Neuronal stem cell (in vitro differentiated cells): ENCODE data around the gene SMAD6.

Source experiments
- DNase-seq: peaks from one replicate; pipeline ENCODE4 v3.0.0-alpha.2; 2013; ENCODE audit warnings: low spot score
- H2AFZ ChIP-seq: one replicate; pipeline ENCODE4 v1.6.1; 2013; ENCODE audit warnings: mild to moderate bottlenecking, low read length, inconsistent platforms
- H2AK5ac ChIP-seq: 2 replicates; pipeline ENCODE4 v1.6.1; 2013; ENCODE audit warnings: low read depth, mild to moderate bottlenecking, inconsistent platforms, low read length, moderate library complexity, mixed read lengths
- H2BK120ac ChIP-seq: 2 replicates; pipeline ENCODE4 v1.6.1; 2013; ENCODE audit warnings: low read depth, mild to moderate bottlenecking, inconsistent platforms, low read length, moderate library complexity, mixed read lengths
- H2BK12ac ChIP-seq: one replicate; pipeline ENCODE4 v1.6.1; 2013; ENCODE audit warnings: low read length, inconsistent platforms
- H2BK15ac ChIP-seq: 2 replicates; pipeline ENCODE4 v1.6.1; 2013; ENCODE audit warnings: mild to moderate bottlenecking, low read length, inconsistent platforms, mixed read lengths
- H2BK5ac ChIP-seq: one replicate; pipeline ENCODE4 v1.6.1; 2013; ENCODE audit warnings: inconsistent platforms, mild to moderate bottlenecking, low read length, moderate library complexity
- H3K14ac ChIP-seq: one replicate; pipeline ENCODE4 v1.6.1; 2013; ENCODE audit warnings: low read length, inconsistent platforms
- H3K18ac ChIP-seq: 2 replicates; pipeline ENCODE4 v1.6.1; 2013; ENCODE audit warnings: low read length, inconsistent platforms
- H3K23ac ChIP-seq: 2 replicates; pipeline ENCODE4 v1.6.1; 2013; ENCODE audit warnings: low read depth, mild to moderate bottlenecking, mixed read lengths, low read length, inconsistent platforms; ENCODE audit not compliant: poor library complexity
- H3K27ac ChIP-seq: replicated peaks from 3 replicates; pipeline ENCODE4 v1.5.1; 2013; ENCODE audit warnings: low read length, inconsistent platforms
- H3K27me3 ChIP-seq, 3 experiments: 2 replicates each; pipeline ENCODE4 v1.6.1; 2013; ENCODE audit warnings: low read length in 3 of 3, mild to moderate bottlenecking in 2 of 3, inconsistent platforms in 1 of 3, low read depth in 1 of 3, mixed read lengths in 1 of 3, moderate library complexity in 1 of 3; ENCODE audit not compliant: control insufficient read depth in 3 of 3, insufficient read depth in 3 of 3
- H3K36me3 ChIP-seq, 2 donors: replicated peaks in 1 of 2; 2 replicates each; pipeline ENCODE4 v1.6.1; 2013; ENCODE audit warnings: low read length in 2 of 2; ENCODE audit not compliant: control insufficient read depth in 2 of 2, insufficient read depth in 2 of 2
- H3K4ac ChIP-seq: 2 replicates; pipeline ENCODE4 v1.6.1; 2013; ENCODE audit warnings: inconsistent platforms, mild to moderate bottlenecking, low read length, moderate library complexity
- H3K4me1 ChIP-seq, 2 donors: 1 replicate in 1 of 2; 2 replicates in 1 of 2; pipeline ENCODE4 v1.6.1; 2013; ENCODE audit warnings: low read length in 2 of 2, low read depth in 1 of 2; ENCODE audit not compliant: control insufficient read depth in 2 of 2, insufficient read depth in 1 of 2
- H3K4me2 ChIP-seq: one replicate; pipeline ENCODE4 v1.6.1; 2013; ENCODE audit warnings: mild to moderate bottlenecking, low read length, inconsistent platforms; ENCODE audit not compliant: insufficient read depth, poor library complexity, severe bottlenecking
- H3K4me3 ChIP-seq, 2 donors: 2 replicates each; pipeline ENCODE4 v1.5.1; 2013; ENCODE audit warnings: low read length in 2 of 2, mild to moderate bottlenecking in 2 of 2, inconsistent platforms in 1 of 2, moderate library complexity in 1 of 2
- H3K79me1 ChIP-seq: one replicate; pipeline ENCODE4 v1.6.1; 2013; ENCODE audit warnings: low read depth, mild to moderate bottlenecking, inconsistent platforms, low read length, moderate library complexity
- H3K9ac ChIP-seq: one replicate; pipeline ENCODE4 v1.6.1; 2013; ENCODE audit warnings: mild to moderate bottlenecking, low read depth, low read length, inconsistent platforms; ENCODE audit not compliant: poor library complexity
- H3K9me3 ChIP-seq, 2 donors: replicated peaks in 1 of 2; 2 replicates each; pipeline versions ENCODE3 to v1.6.1; 2013; ENCODE audit warnings: low read length in 2 of 2, mild to moderate bottlenecking in 2 of 2, inconsistent platforms in 1 of 2, low read depth in 1 of 2, mixed read lengths in 1 of 2, moderate library complexity in 1 of 2; ENCODE audit not compliant: control insufficient read depth in 2 of 2, insufficient read depth in 1 of 2
- H4K8ac ChIP-seq: one replicate; pipeline ENCODE4 v1.6.1; 2013; ENCODE audit warnings: low read depth, mild to moderate bottlenecking, inconsistent platforms, low read length, moderate library complexity
- H4K91ac ChIP-seq: one replicate; pipeline ENCODE4 v1.6.1; 2013; ENCODE audit warnings: low read length, low read depth, mild to moderate bottlenecking, inconsistent platforms; ENCODE audit not compliant: poor library complexity
- WGBS, 2 donors: extraction: QIAGEN DNeasy Blood & Tissue Kit; methylation state at CpG; one replicate each; pipeline ENCODE4 v1.1.7; 2013; ENCODE audit warnings: missing lambda C conversion rate in 2 of 2, mixed read lengths in 1 of 2; ENCODE audit not compliant: insufficient read length in 2 of 2, insufficient replicate concordance in 1 of 2; ENCODE audit errors: extremely low coverage in 2 of 2; 5-methylcytosine and 5-hydroxymethylcytosine counted together

The SMAD6 gene

GRCh38 chr15:66795851-66796250 lies 93.8 kb downstream of the SMAD6 start:
- no CpG with 5 or more reads among the region's 10 CpGs for WGBS, 2 donors
- H3K18ac ChIP-seq, result no peak overlapping the region

GRCh38 chr15:66796343-66796742 lies 94.3 kb downstream of the SMAD6 start:
- peaks cover 0 to 2% of the 10 kb centered on the region in 2 donors for H3K9me3 ChIP-seq

More at GRCh38 chr15:66795851-66796250, 93.8 kb downstream of the SMAD6 start:
- Histone ChIP-seq H2BK120ac (no peak overlapping the region), H3K9ac (no peak overlapping the region), H3K27me3 (no peaks in the 10 kb centered on the region), H3K9me3 (peaks cover 0 to 2% of the 10 kb centered on the region in 2 donors), H3K27ac (no peak overlapping the region), H2BK5ac (no peak overlapping the region), H3K4me1 (peaks cover 2 to 4% of the 10 kb centered on the region in 2 donors), H3K23ac (no peak overlapping the region), H2AK5ac (no peak overlapping the region), H4K8ac (no peak overlapping the region), H2BK15ac (no peak overlapping the region), H3K4me2 (no peak overlapping the region), H3K4me3 (no peak overlapping the region), H4K91ac (no peak overlapping the region), H2AFZ (no peak overlapping the region), H3K79me1 (no peaks in the 10 kb centered on the region), H3K4ac (no peak overlapping the region), H3K14ac (no peak overlapping the region), H3K36me3 (no peaks in the 10 kb centered on the region), H2BK12ac (no peak overlapping the region)
- DNase-seq, result no peak

GRCh38 chr15:66797921-66798320 lies 95.9 kb downstream of the SMAD6 start:
- H2BK5ac ChIP-seq, result no peak overlapping the region
- no peak overlapping the region for H3K18ac ChIP-seq
- no peak overlapping the region for H3K9ac ChIP-seq
- no CpG with 5 or more reads among the region's 7 CpGs for WGBS, 2 donors
- H3K79me1 ChIP-seq, result no peaks in the 10 kb centered on the region
- H4K91ac ChIP-seq, result no peak overlapping the region
- no peaks in the 10 kb centered on the region for H3K36me3 ChIP-seq
- no peak overlapping the region for H3K14ac ChIP-seq
- H2BK15ac ChIP-seq, result no peak overlapping the region
- H2AFZ ChIP-seq, result no peak overlapping the region
- H3K4me2 ChIP-seq, result no peak overlapping the region
- no peaks in the 10 kb centered on the region for H3K9me3 ChIP-seq
- H4K8ac ChIP-seq, result no peak overlapping the region
- DNase-seq, result no peak
- H2BK120ac ChIP-seq, result no peak overlapping the region
- H3K23ac ChIP-seq, result peak overlapping the region; percentile 3
- no peak overlapping the region for H2BK12ac ChIP-seq
- H2AK5ac ChIP-seq, result no peak overlapping the region
- no peak overlapping the region for H3K4ac ChIP-seq
- H3K27ac ChIP-seq, result no peak overlapping the region
- H3K27me3 ChIP-seq, result no peaks in the 10 kb centered on the region
- H3K4me3 ChIP-seq, result no peak overlapping the region
- H3K4me1 ChIP-seq, result peaks cover 11 to 13% of the 10 kb centered on the region in 2 donors

More at GRCh38 chr15:66796343-66796742, 94.3 kb downstream of the SMAD6 start:
- no peak overlapping the region for H3K14ac ChIP-seq
- no peak overlapping the region for H3K18ac ChIP-seq
- H2BK5ac ChIP-seq, result no peak overlapping the region
- peaks cover 2 to 4% of the 10 kb centered on the region in 2 donors for H3K4me1 ChIP-seq
- no peak overlapping the region for H3K23ac ChIP-seq
- no peak overlapping the region for H2BK15ac ChIP-seq
- H2AK5ac ChIP-seq, result no peak overlapping the region
- H3K4ac ChIP-seq, result no peak overlapping the region
- H2BK12ac ChIP-seq, result no peak overlapping the region
- H3K27ac ChIP-seq, result no peak overlapping the region
- no peak overlapping the region for H3K9ac ChIP-seq
- H3K4me2 ChIP-seq, result no peak overlapping the region
- H3K4me3 ChIP-seq, result no peak overlapping the region
- no peak for DNase-seq
- H3K79me1 ChIP-seq, result no peaks in the 10 kb centered on the region
- WGBS, 2 donors, result no CpG with 5 or more reads among the region's 1 CpG
- H4K8ac ChIP-seq, result no peak overlapping the region
- H3K27me3 ChIP-seq, result no peaks in the 10 kb centered on the region
- no peak overlapping the region for H2BK120ac ChIP-seq
- no peak overlapping the region for H2AFZ ChIP-seq
- H3K36me3 ChIP-seq, result no peaks in the 10 kb centered on the region
- H4K91ac ChIP-seq, result no peak overlapping the region

DNA sequence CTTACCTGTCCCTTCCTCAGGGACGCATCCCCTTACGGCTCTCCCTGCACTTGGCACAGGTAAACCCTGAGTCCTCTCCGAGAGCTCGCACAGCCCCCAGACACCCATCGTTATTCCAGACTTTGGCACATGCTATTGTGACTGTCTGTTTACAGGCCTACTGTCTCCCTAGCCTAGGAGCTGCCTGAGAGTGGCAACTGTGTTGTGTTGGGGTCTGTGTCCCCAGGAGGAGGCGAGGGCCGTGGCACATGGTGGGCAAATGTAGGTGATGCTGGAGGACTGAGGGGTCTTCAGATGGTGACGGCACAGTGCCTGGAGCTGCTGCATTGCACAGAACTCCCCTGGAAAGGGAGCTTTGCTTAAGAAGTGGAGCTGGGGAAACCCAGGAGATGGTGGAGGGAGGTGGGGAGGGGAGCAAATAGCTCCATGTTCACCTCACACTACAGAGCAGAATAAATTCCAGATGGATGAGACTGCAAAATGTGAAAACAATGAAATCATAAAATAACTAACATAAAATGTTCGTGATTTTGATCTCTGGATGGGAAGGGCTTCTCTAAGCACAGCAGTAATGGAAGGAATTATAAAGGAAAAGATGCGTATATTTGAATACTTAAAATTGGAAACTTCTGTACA lies 96.5 kb downstream of the SMAD6 start:
- no peak overlapping the region for H3K4ac ChIP-seq
- H3K27ac ChIP-seq, result no peak overlapping the region
- H3K9ac ChIP-seq, result no peak overlapping the region
- no peak for DNase-seq
- no peak overlapping the region for H4K8ac ChIP-seq
- no peak overlapping the region for H2BK15ac ChIP-seq
- no peaks in the 10 kb centered on the region for H3K27me3 ChIP-seq
- peaks cover 16 to 19% of the 10 kb centered on the region in 2 donors for H3K4me1 ChIP-seq
- H3K79me1 ChIP-seq, result no peaks in the 10 kb centered on the region
- H3K36me3 ChIP-seq, result no peaks in the 10 kb centered on the region
- H2BK120ac ChIP-seq, result no peak overlapping the region
- H2AK5ac ChIP-seq, result peak overlapping the region; percentile 74
- no peak overlapping the region for H2BK5ac ChIP-seq
- H2AFZ ChIP-seq, result peak overlapping the region; percentile 48
- H3K14ac ChIP-seq, result no peak overlapping the region
- H3K4me3 ChIP-seq, result no peak overlapping the region
- no CpG with 5 or more reads among the region's 10 CpGs for WGBS, 2 donors
- no peak overlapping the region for H3K23ac ChIP-seq
- H3K4me2 ChIP-seq, result no peak overlapping the region
- no peaks in the 10 kb centered on the region for H3K9me3 ChIP-seq
- H4K91ac ChIP-seq, result no peak overlapping the region
- H2BK12ac ChIP-seq, result no peak overlapping the region
- H3K18ac ChIP-seq, result peak overlapping the region; percentile 20
